DOHH2 (cell line): ENCODE measurements around the gene MYH15.

ENCODE experiments used
- H3F3A ChIP-seq: fragments of 200-600 bp; sonication (generic), shearing (Covaris generic); 2 replicates; pipeline ENCODE4 v1.6.0; 2016; ENCODE audit warnings: antibody characterized with exemption, mild to moderate bottlenecking; ENCODE audit not compliant: control insufficient read depth, insufficient read depth
- H3K27ac ChIP-seq: fragments of 200-600 bp; sonication (generic); 2 replicates; pipeline ENCODE4 v1.5.1; 2014; ENCODE audit warnings: low read depth, mild to moderate bottlenecking, low read length, moderate library complexity
- H3K27me3 ChIP-seq: fragments of 200-600 bp; sonication (generic); 2 replicates; pipeline ENCODE4 v1.6.1; 2014; ENCODE audit warnings: mild to moderate bottlenecking, low read length, mixed read lengths; ENCODE audit not compliant: control insufficient read depth
- H3K36me3 ChIP-seq: fragments of 200-600 bp; sonication (generic); 2 replicates; pipeline ENCODE4 v1.6.1; 2014; ENCODE audit warnings: mild to moderate bottlenecking, low read length, moderate library complexity, mixed read lengths; ENCODE audit not compliant: control insufficient read depth
- H3K4me1 ChIP-seq: fragments of 200-600 bp; sonication (generic); 2 replicates; pipeline ENCODE4 v1.6.1; 2014; ENCODE audit warnings: mild to moderate bottlenecking, low read length, mixed read lengths; ENCODE audit not compliant: control insufficient read depth
- H3K4me2 ChIP-seq: fragments of 200-600 bp; sonication (generic); 2 replicates; pipeline ENCODE4 v1.6.0; 2014; ENCODE audit warnings: mild to moderate bottlenecking, low read length, moderate library complexity
- H3K4me3 ChIP-seq: fragments of 200-600 bp; sonication (generic); 2 replicates; pipeline ENCODE4 v1.5.1; 2014; ENCODE audit warnings: mild to moderate bottlenecking, low read length, mixed read lengths
- H3K79me2 ChIP-seq: fragments of 200-600 bp; sonication (generic); 2 replicates; pipeline ENCODE4 v1.6.1; 2014; ENCODE audit warnings: mild to moderate bottlenecking, low read length, mixed read lengths; ENCODE audit not compliant: control insufficient read depth
- H3K9me2 ChIP-seq: fragments of 200-600 bp; sonication (generic); replicated peaks from 2 replicates; pipeline ENCODE4 v1.6.1; 2014; ENCODE audit warnings: mild to moderate bottlenecking, low read length, mixed read lengths; ENCODE audit not compliant: control insufficient read depth
- H3K9me3 ChIP-seq: fragments of 200-600 bp; sonication (generic); 2 replicates; pipeline ENCODE4 v1.6.1; 2014; ENCODE audit warnings: antibody characterized with exemption, low read length, mixed read lengths; ENCODE audit not compliant: control insufficient read depth, insufficient read depth
- H4K20me1 ChIP-seq: fragments of 200-600 bp; sonication (generic); 2 replicates; pipeline ENCODE4 v1.6.0; 2014; ENCODE audit warnings: low read depth, mild to moderate bottlenecking, antibody characterized with exemption, low read length, moderate library complexity; ENCODE audit not compliant: control insufficient read depth, insufficient read depth
- CTCF ChIP-seq: fragments of 200-600 bp; sonication (generic); IDR thresholded peaks from one replicate; pipeline ENCODE4 v1.5.1; 2014; ENCODE audit warnings: antibody characterized with exemption, mild to moderate bottlenecking, low read depth, low read length; ENCODE audit not compliant: poor library complexity, severe bottlenecking
- EZH2phosphoT487 ChIP-seq: fragments of 200-600 bp; sonication (generic); IDR thresholded peaks from 2 replicates; pipeline ENCODE4 v1.6.1; 2017; ENCODE audit warnings: borderline replicate concordance, mild to moderate bottlenecking, antibody characterized with exemption, low read length, moderate library complexity, mixed read lengths

The MYH15 gene

DNA sequence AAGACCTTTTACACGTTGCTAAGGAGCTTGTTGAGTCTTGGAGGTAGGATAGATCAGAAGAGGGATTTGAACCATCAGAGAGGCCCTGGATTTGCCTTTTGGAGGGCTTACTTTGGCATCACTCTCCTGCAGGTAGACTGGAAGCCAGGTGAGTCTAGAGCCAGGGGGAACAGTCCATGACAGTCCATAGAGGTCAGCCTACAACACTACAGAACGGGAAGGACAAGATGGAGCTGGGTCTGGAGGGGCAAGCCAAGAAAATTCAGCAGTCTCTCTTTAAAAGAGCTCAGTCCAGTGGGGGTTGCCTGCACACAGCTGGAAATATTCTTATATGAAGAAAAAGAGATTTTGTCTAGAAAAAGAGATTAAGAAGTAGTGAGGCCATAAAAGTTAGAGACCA, 153.4 kb downstream of the MYH15 start:
- no peak overlapping the region for H3K27ac ChIP-seq
- no peaks in the 10 kb centered on the region for H3K79me2 ChIP-seq
- H3K9me2 ChIP-seq = no peaks in the 10 kb centered on the region
- no peaks in the 10 kb centered on the region; the same call in 1 of the 2 replicates for H3K4me1 ChIP-seq
- no peak for TF ChIP-seq EZH2phosphoT487
- TF ChIP-seq CTCF = no peak
- no peaks in the 10 kb centered on the region for H3F3A ChIP-seq
- no peak overlapping the region for H3K4me2 ChIP-seq
- no peaks in the 10 kb centered on the region for H3K36me3 ChIP-seq
- no peaks in the 10 kb centered on the region for H3K27me3 ChIP-seq
- H3K9me3 ChIP-seq = no peaks in the 10 kb centered on the region
- no peaks in the 10 kb centered on the region for H4K20me1 ChIP-seq
- H3K4me3 ChIP-seq = no peak overlapping the region

DNA sequence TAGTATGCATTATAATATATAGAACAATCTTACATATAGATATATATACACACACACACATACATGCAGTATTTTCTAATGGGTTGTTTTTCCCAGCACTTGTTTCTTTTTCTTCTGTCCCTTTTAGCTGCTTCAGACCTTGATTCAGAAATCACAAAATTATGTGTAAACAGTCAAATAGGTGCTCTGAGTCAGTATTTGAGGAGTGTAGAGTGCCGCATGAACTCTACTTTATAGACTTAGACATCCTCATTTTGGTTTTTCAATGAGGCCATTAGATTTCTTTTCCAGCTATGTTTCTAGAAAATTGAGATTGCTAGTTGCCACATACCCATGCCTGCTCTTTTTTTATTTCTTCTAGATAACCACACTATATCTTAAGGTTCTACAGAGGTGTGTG, 155.8 kb downstream of the MYH15 start:
- Histone ChIP-seq H3F3A (no peaks in the 10 kb centered on the region), H3K4me1 (no peaks in the 10 kb centered on the region; the same call in 1 of the 2 replicates), H3K9me3 (no peaks in the 10 kb centered on the region), H3K27ac (no peak overlapping the region), H3K9me2 (no peaks in the 10 kb centered on the region), H3K4me3 (no peak overlapping the region), H3K79me2 (no peaks in the 10 kb centered on the region), H4K20me1 (no peaks in the 10 kb centered on the region), H3K36me3 (no peaks in the 10 kb centered on the region), H3K27me3 (no peaks in the 10 kb centered on the region), H3K4me2 (no peak overlapping the region)
- TF ChIP-seq CTCF (no peak), EZH2phosphoT487 (no peak)

GRCh38 chr3:108352176-108352575, 158.2 kb downstream of the MYH15 start:
- Histone ChIP-seq H3K4me3 (no peak overlapping the region), H3K36me3 (no peaks in the 10 kb centered on the region), H3K27ac (no peak overlapping the region), H3K27me3 (no peaks in the 10 kb centered on the region), H3K4me1 (peaks cover 6% of the 10 kb centered on the region), H3K79me2 (no peaks in the 10 kb centered on the region), H3F3A (no peaks in the 10 kb centered on the region), H3K9me3 (no peaks in the 10 kb centered on the region), H4K20me1 (no peaks in the 10 kb centered on the region), H3K4me2 (no peak overlapping the region), H3K9me2 (no peaks in the 10 kb centered on the region)
- TF ChIP-seq CTCF = no peak
- no peak for TF ChIP-seq EZH2phosphoT487
